ENCODE data around the gene ELL.

ELL gene

DNA sequence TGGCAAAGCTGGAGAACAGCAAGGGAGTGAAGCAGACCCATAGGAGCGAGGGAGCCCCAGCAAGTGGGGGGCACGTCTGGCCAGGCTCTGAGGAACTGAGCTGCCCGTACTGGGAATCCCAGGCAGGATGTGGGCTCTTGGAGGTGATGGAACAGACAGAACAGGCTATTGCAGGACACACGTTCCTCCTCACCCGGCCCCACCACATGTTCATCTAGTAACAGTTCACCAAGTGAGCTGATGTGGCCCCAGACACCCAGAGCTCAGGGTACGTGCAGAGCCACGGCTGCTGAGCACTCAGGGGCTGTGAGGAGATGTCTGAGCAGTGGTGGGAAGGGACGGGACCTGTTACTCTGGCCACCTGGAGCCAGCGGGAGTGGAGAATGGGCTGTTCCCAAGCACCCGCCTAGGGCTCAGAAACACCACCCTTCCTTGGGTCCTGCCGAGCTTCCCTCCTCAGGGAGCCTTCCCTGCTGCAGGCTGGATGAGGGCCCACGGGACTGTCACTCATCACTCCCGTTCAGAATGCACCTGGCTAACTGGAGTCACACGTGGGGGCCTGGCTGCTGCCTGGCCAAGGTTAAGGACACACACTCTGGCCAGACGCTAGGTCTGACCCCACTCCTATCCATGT, 18.4 kb downstream of the ELL start:
- TF ChIP-seq, protein P1, sequence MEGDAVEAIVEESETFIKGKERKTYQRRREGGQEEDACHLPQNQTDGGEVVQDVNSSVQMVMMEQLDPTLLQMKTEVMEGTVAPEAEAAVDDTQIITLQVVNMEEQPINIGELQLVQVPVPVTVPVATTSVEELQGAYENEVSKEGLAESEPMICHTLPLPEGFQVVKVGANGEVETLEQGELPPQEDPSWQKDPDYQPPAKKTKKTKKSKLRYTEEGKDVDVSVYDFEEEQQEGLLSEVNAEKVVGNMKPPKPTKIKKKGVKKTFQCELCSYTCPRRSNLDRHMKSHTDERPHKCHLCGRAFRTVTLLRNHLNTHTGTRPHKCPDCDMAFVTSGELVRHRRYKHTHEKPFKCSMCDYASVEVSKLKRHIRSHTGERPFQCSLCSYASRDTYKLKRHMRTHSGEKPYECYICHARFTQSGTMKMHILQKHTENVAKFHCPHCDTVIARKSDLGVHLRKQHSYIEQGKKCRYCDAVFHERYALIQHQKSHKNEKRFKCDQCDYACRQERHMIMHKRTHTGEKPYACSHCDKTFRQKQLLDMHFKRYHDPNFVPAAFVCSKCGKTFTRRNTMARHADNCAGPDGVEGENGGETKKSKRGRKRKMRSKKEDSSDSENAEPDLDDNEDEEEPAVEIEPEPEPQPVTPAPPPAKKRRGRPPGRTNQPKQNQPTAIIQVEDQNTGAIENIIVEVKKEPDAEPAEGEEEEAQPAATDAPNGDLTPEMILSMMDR (IDR thresholded peaks at IDR 0.05; ENCODE audit: extremely low read depth, missing control alignments): no peak
- DNase-seq (ENCODE audit: low spot score): no peak

- TF ChIP-seq, protein P1 (IDR thresholded peaks at IDR 0.05; ENCODE audit: extremely low read depth, missing control alignments): no peak
- no peak for DNase-seq (ENCODE audit: low spot score)
Observed at GRCh38 chr19:18502638-18503294, 19.1 kb downstream of the ELL start.

GRCh38 chr19:18502246-18502637, 19.6 kb downstream of the ELL start:
- DNase-seq (ENCODE audit: low spot score): no peak
- TF ChIP-seq, protein P1 (IDR thresholded peaks at IDR 0.05; ENCODE audit: extremely low read depth, missing control alignments): no peak

GRCh38 chr19:18501832-18502231, 20.0 kb downstream of the ELL start:
- TF ChIP-seq, protein P1 (IDR thresholded peaks at IDR 0.05; ENCODE audit: extremely low read depth, missing control alignments): no peak
- DNase-seq (ENCODE audit: low spot score): no peak

- TF ChIP-seq, protein P1 (IDR thresholded peaks at IDR 0.05; ENCODE audit: extremely low read depth, missing control alignments): no peak
- no peak for DNase-seq (ENCODE audit: low spot score)
Observed at GRCh38 chr19:18501351-18501750, 20.5 kb downstream of the ELL start.

- DNase-seq (ENCODE audit: low spot score): no peak
- TF ChIP-seq, protein P1 (IDR thresholded peaks at IDR 0.05; ENCODE audit: extremely low read depth, missing control alignments): no peak
Observed at GRCh38 chr19:18500799-18501198, 21.1 kb downstream of the ELL start.

GRCh38 chr19:18500376-18500775, 21.5 kb downstream of the ELL start:
- TF ChIP-seq, protein P1 (IDR thresholded peaks at IDR 0.05; ENCODE audit: extremely low read depth, missing control alignments): no peak
- DNase-seq (ENCODE audit: low spot score): no peak

All from GM20000 (cell line).